H9 (cell line): ENCODE data around the gene BATF. TPM values are rescaled to one million over a fixed set of nuclear protein-coding genes. Genes with fewer than 3 reads are reported as not detected.

Experiments
- DNase-seq: peaks from one replicate; pipeline ENCODE4 v3.0.0-alpha.2; 2017
- H2AFZ ChIP-seq: one replicate; pipeline ENCODE4 v1.6.1; 2013; ENCODE audit warnings: mild to moderate bottlenecking, low read length, control low read depth, moderate library complexity
- H2AK5ac ChIP-seq: 2 replicates; pipeline ENCODE4 v1.6.1; 2013; ENCODE audit warnings: low read length, control low read depth, mixed read lengths; ENCODE audit not compliant: insufficient read length
- H2BK120ac ChIP-seq: one replicate; pipeline ENCODE4 v1.6.1; 2013; ENCODE audit warnings: low read depth, mild to moderate bottlenecking, low read length, control low read depth, inconsistent platforms; ENCODE audit not compliant: poor library complexity, severe bottlenecking
- H2BK12ac ChIP-seq: 2 replicates; pipeline ENCODE4 v1.6.1; 2013; ENCODE audit warnings: low read length, control low read depth, mixed read lengths, low read depth; ENCODE audit not compliant: insufficient read length
- H2BK15ac ChIP-seq: 2 replicates; pipeline ENCODE4 v1.6.1; 2013; ENCODE audit warnings: low read depth, low read length, control low read depth
- H2BK20ac ChIP-seq: one replicate; pipeline ENCODE4 v1.6.1; 2013; ENCODE audit warnings: low read depth, mild to moderate bottlenecking, low read length, control low read depth, inconsistent platforms; ENCODE audit not compliant: poor library complexity, severe bottlenecking
- H2BK5ac ChIP-seq: 2 replicates; pipeline ENCODE4 v1.6.1; 2013; ENCODE audit warnings: low read length, control low read depth, mixed read lengths; ENCODE audit not compliant: insufficient read length
- H3K14ac ChIP-seq: 2 replicates; pipeline ENCODE4 v1.6.1; 2013; ENCODE audit warnings: low read length, control low read depth; ENCODE audit not compliant: insufficient read depth
- H3K18ac ChIP-seq: 2 replicates; pipeline ENCODE4 v1.6.1; 2013; ENCODE audit warnings: low read depth, mild to moderate bottlenecking, mixed read lengths, low read length, control low read depth; ENCODE audit not compliant: insufficient read length
- H3K23ac ChIP-seq: 2 replicates; pipeline ENCODE4 v1.6.1; 2013; ENCODE audit warnings: low read length, control low read depth, mixed read lengths, low read depth; ENCODE audit not compliant: insufficient read length
- H3K23me2 ChIP-seq: 2 replicates; pipeline ENCODE4 v1.6.1; 2013; ENCODE audit warnings: low read depth, mild to moderate bottlenecking, mixed read lengths, low read length, control low read depth; ENCODE audit not compliant: insufficient read length, poor library complexity, severe bottlenecking
- H3K27ac ChIP-seq: 2 replicates; pipeline ENCODE4 v1.5.1; 2013; ENCODE audit warnings: low read length, control low read depth, mixed read lengths, low read depth; ENCODE audit not compliant: insufficient read length
- H3K27me3 ChIP-seq: 2 replicates; pipeline ENCODE4 v1.6.1; 2013; ENCODE audit warnings: low read length, control low read depth, inconsistent platforms; ENCODE audit not compliant: insufficient read depth
- H3K4ac ChIP-seq: 2 replicates; pipeline ENCODE4 v1.6.1; 2013; ENCODE audit warnings: low read depth, mild to moderate bottlenecking, control low read depth, inconsistent platforms, low read length, moderate library complexity
- H3K4me1 ChIP-seq: 2 replicates; pipeline ENCODE4 v1.6.1; 2013; ENCODE audit warnings: low read length, control low read depth, inconsistent platforms; ENCODE audit not compliant: insufficient read depth
- H3K4me2 ChIP-seq: 2 replicates; pipeline ENCODE4 v1.6.1; 2013; ENCODE audit warnings: low read length, control low read depth, mixed read lengths; ENCODE audit not compliant: insufficient read length, insufficient read depth
- H3K56ac ChIP-seq: 2 replicates; pipeline ENCODE4 v1.6.1; 2013; ENCODE audit warnings: low read depth, mild to moderate bottlenecking, mixed read lengths, low read length, control low read depth; ENCODE audit not compliant: insufficient read length
- H3K79me1 ChIP-seq: 2 replicates; pipeline ENCODE4 v1.6.1; 2013; ENCODE audit warnings: low read depth, mild to moderate bottlenecking, moderate library complexity, low read length, control low read depth, inconsistent platforms; ENCODE audit not compliant: insufficient read depth, poor library complexity, severe bottlenecking
- H3K79me2 ChIP-seq: 2 replicates; pipeline ENCODE4 v1.6.1; 2013; ENCODE audit warnings: low read length, control low read depth, inconsistent platforms; ENCODE audit not compliant: insufficient read depth
- H3K9ac ChIP-seq: 2 replicates; pipeline ENCODE4 v1.6.1; 2013; ENCODE audit warnings: low read length, control low read depth, mixed read lengths; ENCODE audit not compliant: insufficient read length; ENCODE audit errors: extremely low read depth
- H3K9me3 ChIP-seq: one replicate; pipeline ENCODE4 v1.6.1; 2013; ENCODE audit warnings: low read depth, low read length, inconsistent platforms; ENCODE audit not compliant: control insufficient read depth
- H3T11ph ChIP-seq: one replicate; pipeline ENCODE4 v1.6.1; 2013; ENCODE audit warnings: mild to moderate bottlenecking, low read length, control low read depth, inconsistent platforms
- H4K20me1 ChIP-seq: one replicate; pipeline ENCODE4 v1.6.1; 2013; ENCODE audit not compliant: control insufficient read depth, insufficient read length, insufficient read depth
- H4K5ac ChIP-seq: 2 replicates; pipeline ENCODE4 v1.6.1; 2013; ENCODE audit warnings: low read depth, mild to moderate bottlenecking, mixed read lengths, low read length, control low read depth; ENCODE audit not compliant: insufficient read length
- H4K8ac ChIP-seq: replicated peaks from 2 replicates; pipeline ENCODE4 v1.6.1; 2013; ENCODE audit warnings: low read length, control low read depth, mixed read lengths, low read depth; ENCODE audit not compliant: insufficient read length
- H4K91ac ChIP-seq: 2 replicates; pipeline ENCODE4 v1.6.1; 2013; ENCODE audit warnings: low read depth, mild to moderate bottlenecking, moderate library complexity, mixed read lengths, low read length, control low read depth; ENCODE audit not compliant: insufficient read length
- H3K27ac Mint-ChIP-seq, 3 experiments: 2 replicates in 2 of 3; 3 replicates in 1 of 3; pipeline ENCODE4 v1.8.0; 2020 to 2021; ENCODE audit warnings: mixed read lengths in 3 of 3, mild to moderate bottlenecking in 1 of 3, moderate library complexity in 1 of 3
- H3K27me3 Mint-ChIP-seq: 2 replicates; pipeline ENCODE4 v1.8.0; 2021; ENCODE audit warnings: low read depth, mild to moderate bottlenecking, moderate library complexity, mixed read lengths
- H3K36me3 Mint-ChIP-seq, 3 experiments: 2 replicates in 2 of 3; 3 replicates in 1 of 3; pipeline ENCODE4 v1.8.0; 2020 to 2021; ENCODE audit warnings: low read depth in 3 of 3, mixed read lengths in 3 of 3; ENCODE audit not compliant: insufficient read depth in 1 of 3
- H3K4me1 Mint-ChIP-seq, 2 experiments: 2 replicates each; pipeline ENCODE4 v1.8.0; 2020; ENCODE audit warnings: mixed read lengths in 2 of 2
- H3K4me3 Mint-ChIP-seq, 2 experiments: 2 replicates in 1 of 2; 3 replicates in 1 of 2; pipeline ENCODE4 v1.8.0; 2020 to 2021; ENCODE audit warnings: mild to moderate bottlenecking in 2 of 2, mixed read lengths in 2 of 2, moderate library complexity in 1 of 2
- H3K9me3 Mint-ChIP-seq, 2 experiments: 2 replicates in 1 of 2; 3 replicates in 1 of 2; pipeline ENCODE4 v1.8.0; 2020; ENCODE audit warnings: mild to moderate bottlenecking in 2 of 2, mixed read lengths in 2 of 2, moderate library complexity in 1 of 2
- CTCF ChIP-seq: fragments of 200-600 bp; sonication (generic); conservative IDR thresholded peaks from 3 replicates; pipeline ENCODE4 v1.8.0; 2021; ENCODE audit warnings: antibody characterized with exemption, mild to moderate bottlenecking
- WGBS: extraction: QIAGEN DNeasy Blood & Tissue Kit; methylation state at CpG from one replicate; pipeline ENCODE4 v1.1.7; 2013; ENCODE audit warnings: missing lambda C conversion rate, low lambda C conversion rate, mixed read lengths; ENCODE audit not compliant: insufficient read length; ENCODE audit errors: extremely low coverage; 5-methylcytosine and 5-hydroxymethylcytosine counted together
- total RNA-seq: library from RNA; stranded (reverse); gene quantifications from 2 replicates; pipeline ENCODE4 v1.2.1, GENCODE V29; 2021

The BATF gene
- total RNA-seq, 1 experiment from 2014 or later = not detected

- H3K4me1 Mint-ChIP-seq = peaks cover 19 to 27% of the 10 kb centered on the region in 2 experiments
- peaks cover 3% of the 10 kb centered on the region for H3K23me2 ChIP-seq
- no peak overlapping the region for H2BK120ac ChIP-seq
- no peak overlapping the region for H3K4ac ChIP-seq
- H3K4me1 ChIP-seq = no peaks in the 10 kb centered on the region; the same call in 1 of the 2 replicates
- no peak overlapping the region for H3T11ph ChIP-seq
- H3K14ac ChIP-seq = no peak overlapping the region
- H4K8ac ChIP-seq = no peak overlapping the region
- no peak overlapping the region for H4K5ac ChIP-seq
- H3K27ac ChIP-seq = no peak overlapping the region
- H3K9ac ChIP-seq = no peak overlapping the region
- H3K9me3 ChIP-seq = no peaks in the 10 kb centered on the region
- no peak overlapping the region for H3K4me2 ChIP-seq
- DNase-seq = peak; percentile 71
- no peaks in the 10 kb centered on the region for H3K79me2 ChIP-seq
- TF ChIP-seq CTCF = peak; percentile 80
- H3K4me3 Mint-ChIP-seq = no peak overlapping the region
- H3K18ac ChIP-seq = no peak overlapping the region
- no peak overlapping the region for H3K27ac Mint-ChIP-seq
- H3K27me3 ChIP-seq = no peaks in the 10 kb centered on the region
- no peaks in the 10 kb centered on the region for H3K79me1 ChIP-seq
- peaks cover 2% of the 10 kb centered on the region; the same call in 1 of the 2 replicates for H3K27me3 Mint-ChIP-seq
- H2AFZ ChIP-seq = no peak overlapping the region
- no peak overlapping the region for H3K23ac ChIP-seq
- no peaks in the 10 kb centered on the region for H4K20me1 ChIP-seq
- no peak overlapping the region for H2BK12ac ChIP-seq
- WGBS = no CpG with 5 or more reads among the region's 4 CpGs
- H2BK15ac ChIP-seq = no peak overlapping the region
- no peaks in the 10 kb centered on the region for H3K36me3 Mint-ChIP-seq
- no peaks in the 10 kb centered on the region for H3K9me3 Mint-ChIP-seq
- no peak overlapping the region for H2AK5ac ChIP-seq
- H2BK20ac ChIP-seq = no peak overlapping the region
- no peak overlapping the region for H3K56ac ChIP-seq
- no peak overlapping the region for H4K91ac ChIP-seq
- H2BK5ac ChIP-seq = no peak overlapping the region
Observed at GRCh38 chr14:75518625-75519024, 3.6 kb upstream of the BATF start.
